Measurements from ENCODE around the gene REEP1. TPM values are rescaled to one million over a fixed set of nuclear protein-coding genes. Genes with fewer than 3 reads are reported as not detected.
A peak's percentile ranks its signal among the peaks of the same experiment; 100 is the strongest.
"Not testable (repeated sequence)": the region's sequence is repeated elsewhere in the genome, so short reads cannot be mapped to it uniquely, and the experiment has no call there.

The REEP1 gene
- total RNA-seq, 5 donors from 2014 or later (not counting 1 experiment from before 2014, with no cell fraction given) = 0.12 to 1.0 (median 0.18) TPM; not detected in 1

DNA sequence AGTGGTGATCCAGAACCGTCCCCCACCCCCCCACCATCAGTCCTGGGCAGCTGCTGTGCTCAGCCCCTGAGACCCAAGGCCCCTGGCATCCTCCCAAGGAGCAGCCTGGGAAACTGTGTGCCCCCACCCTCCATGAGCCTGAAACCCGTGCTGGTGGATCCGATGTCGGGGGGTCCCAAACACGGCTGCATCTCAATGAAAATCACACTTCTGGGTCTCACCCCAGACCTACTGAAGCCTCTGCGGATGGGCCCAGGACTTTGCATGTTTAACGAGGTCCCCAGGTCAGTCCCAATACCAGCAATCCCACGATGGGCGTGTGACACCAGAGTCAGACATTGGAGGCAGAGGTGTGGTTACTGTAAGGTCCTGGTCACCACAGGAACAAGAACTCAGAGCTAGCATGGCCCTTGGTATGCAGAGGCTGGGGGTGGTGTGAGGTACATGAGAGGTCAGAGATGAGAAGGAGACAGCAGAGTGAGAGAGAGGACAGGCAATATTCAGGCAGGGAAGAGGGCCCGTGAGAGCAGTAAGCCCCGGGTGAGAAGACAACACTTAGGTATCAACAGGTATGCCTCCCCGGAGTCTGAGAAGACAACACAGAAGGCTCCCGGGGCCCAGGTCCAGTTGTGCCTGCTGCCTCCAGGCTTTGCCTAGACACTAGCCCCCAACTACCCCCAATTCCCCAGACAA is 105.6 kb downstream of the REEP1 start:
- no peaks in the 10 kb centered on the region for H3K9me3 Mint-ChIP-seq
- H3K36me3 Mint-ChIP-seq = no peaks in the 10 kb centered on the region
- DNase-seq = no peak
- H3K4me3 ChIP-seq (ENCODE audit: control insufficient read depth in 1 of 2, extremely low read depth in 1 of 2, low read length in 1 of 2) = no peak overlapping the region
- no peak overlapping the region for H3K4me3 Mint-ChIP-seq
- ATAC-seq (replicated peaks in 1 of 4) = no peak
- peaks cover 0 to 33% of the 10 kb centered on the region in 2 experiments for H3K27me3 ChIP-seq (replicated peaks in 1 of 2; ENCODE audit: control insufficient read depth in 2 of 2, extremely low read depth in 1 of 2, insufficient read depth in 2 of 2, low read length in 1 of 2)
- POLR2A ChIA-PET = no interaction called here
- no peak overlapping the region for H3K27ac Mint-ChIP-seq
- CTCF ChIA-PET = no interaction called here
- H3K9me3 ChIP-seq = no peaks in the 10 kb centered on the region
- WGBS (ENCODE audit: insufficient coverage) = 86% methylated on average over 11 of the region's 13 CpGs
- peaks cover 0 to 2% of the 10 kb centered on the region in 2 experiments for H3K4me1 ChIP-seq (ENCODE audit: control insufficient read depth in 1 of 2, extremely low read depth in 1 of 2, insufficient read depth in 2 of 2, low read length in 2 of 2)
- H3K36me3 ChIP-seq (ENCODE audit: control insufficient read depth in 2 of 2, extremely low read depth in 1 of 2, insufficient read depth in 1 of 2, low read length in 1 of 2) = no peaks in the 10 kb centered on the region
- no peak overlapping the region for H3K27ac ChIP-seq (ENCODE audit: low read length)
- H3K4me1 Mint-ChIP-seq = peaks cover 0 to under 1% (median under 1%) of the 10 kb centered on the region in 3 donors
- peaks cover 0 to 4% of the 10 kb centered on the region in 2 donors for H3K27me3 Mint-ChIP-seq

DNA sequence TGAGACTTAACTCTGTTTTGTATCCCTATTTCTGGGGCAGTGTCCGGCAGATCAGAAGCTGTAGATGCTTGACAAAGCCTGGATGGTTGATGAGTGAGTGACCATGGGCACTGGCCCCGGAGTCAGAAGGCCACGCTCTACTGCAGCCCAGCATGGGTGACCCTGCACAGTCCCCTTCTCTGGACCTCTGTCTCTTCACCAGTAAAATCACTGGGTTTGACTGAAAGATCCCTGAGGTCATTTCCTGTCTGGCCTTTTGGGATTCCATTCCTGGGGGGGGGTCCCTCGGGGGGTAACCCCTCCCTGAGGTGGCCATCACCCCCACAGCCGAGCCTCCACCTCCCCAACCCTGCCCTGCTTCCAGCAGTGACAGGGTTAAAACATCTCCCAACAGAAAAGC is 106.5 kb downstream of the REEP1 start:
- no peaks in the 10 kb centered on the region for H3K36me3 ChIP-seq (ENCODE audit: control insufficient read depth in 2 of 2, extremely low read depth in 1 of 2, insufficient read depth in 1 of 2, low read length in 1 of 2)
- H3K4me3 Mint-ChIP-seq = no peak overlapping the region
- no peaks in the 10 kb centered on the region for H3K36me3 Mint-ChIP-seq
- no CpG with 5 or more reads among the region's 5 CpGs for WGBS (ENCODE audit: insufficient coverage)
- ATAC-seq (replicated peaks in 1 of 4) (no peak), DNase-seq (no peak)
- peaks cover 0 to under 1% of the 10 kb centered on the region in 2 donors for H3K27me3 Mint-ChIP-seq
- no peak overlapping the region for H3K27ac ChIP-seq (ENCODE audit: low read length)
- H3K4me3 ChIP-seq (ENCODE audit: control insufficient read depth in 1 of 2, extremely low read depth in 1 of 2, low read length in 1 of 2) = no peak overlapping the region
- H3K27ac Mint-ChIP-seq = no peak overlapping the region
- ChIA-PET POLR2A (interaction anchor here in 1 of 2 donors (0.6 kb wide), 1 partner anchor 9 kb away, joined by 3 read pairs; no protein-coding TSS in a partner anchor), CTCF (no interaction called here)
- peaks cover under 1 to 4% (median 2%) of the 10 kb centered on the region in 3 donors for H3K4me1 Mint-ChIP-seq
- H3K27me3 ChIP-seq (replicated peaks in 1 of 2; ENCODE audit: control insufficient read depth in 2 of 2, extremely low read depth in 1 of 2, insufficient read depth in 2 of 2, low read length in 1 of 2) = peaks cover 0 to 30% of the 10 kb centered on the region in 2 experiments
- H3K9me3 ChIP-seq = no peaks in the 10 kb centered on the region
- H3K9me3 Mint-ChIP-seq = no peaks in the 10 kb centered on the region
- peaks cover 0 to 2% of the 10 kb centered on the region in 2 experiments for H3K4me1 ChIP-seq (ENCODE audit: control insufficient read depth in 1 of 2, extremely low read depth in 1 of 2, insufficient read depth in 2 of 2, low read length in 2 of 2)

DNA sequence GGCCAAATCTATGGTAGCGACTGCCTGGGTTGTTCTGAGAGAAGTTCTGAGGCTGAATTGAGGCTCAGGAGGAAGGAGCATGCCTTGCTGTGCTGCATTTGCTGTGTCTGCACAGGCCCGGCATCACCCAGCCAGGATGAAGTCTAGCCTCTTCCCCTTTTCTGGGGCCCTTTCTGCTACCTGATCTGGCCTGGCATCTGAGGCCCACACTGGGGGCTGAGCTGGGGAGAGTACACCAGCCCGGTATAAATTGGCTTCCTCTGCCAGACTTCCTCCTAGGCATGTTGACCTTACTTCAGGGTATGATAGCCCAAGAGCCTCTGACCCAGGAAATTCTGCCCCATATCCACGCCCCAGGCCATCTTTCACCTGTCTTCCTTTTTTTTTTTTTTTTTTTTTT is 108.2 kb downstream of the REEP1 start:
- CTCF ChIA-PET = interaction anchor here in 1 of 2 donors (0.5 kb wide), 1 partner anchor 139 kb away, joined by 11 read pairs; no protein-coding TSS in a partner anchor
- ATAC-seq (replicated peaks in 1 of 4) (no peak), DNase-seq (no peak)
- Histone ChIP-seq H3K27ac (ENCODE audit: low read length) (no peak overlapping the region), H3K4me3 (ENCODE audit: control insufficient read depth in 1 of 2, extremely low read depth in 1 of 2, low read length in 1 of 2) (no peak overlapping the region), H3K4me1 (ENCODE audit: control insufficient read depth in 1 of 2, extremely low read depth in 1 of 2, insufficient read depth in 2 of 2, low read length in 2 of 2) (peaks cover 2 to 12% of the 10 kb centered on the region in 2 experiments), H3K9me3 (no peaks in the 10 kb centered on the region), H3K36me3 (ENCODE audit: control insufficient read depth in 2 of 2, extremely low read depth in 1 of 2, insufficient read depth in 1 of 2, low read length in 1 of 2) (no peaks in the 10 kb centered on the region), H3K27me3 (replicated peaks in 1 of 2; ENCODE audit: control insufficient read depth in 2 of 2, extremely low read depth in 1 of 2, insufficient read depth in 2 of 2, low read length in 1 of 2) (peaks cover 0 to 30% of the 10 kb centered on the region in 2 experiments)
- no peaks in the 10 kb centered on the region for H3K9me3 Mint-ChIP-seq
- H3K4me3 Mint-ChIP-seq = no peak overlapping the region
- H3K27ac Mint-ChIP-seq = no peak overlapping the region
- H3K36me3 Mint-ChIP-seq = no peaks in the 10 kb centered on the region
- peaks cover 10 to 16% (median 16%) of the 10 kb centered on the region in 3 donors for H3K4me1 Mint-ChIP-seq
- WGBS (ENCODE audit: insufficient coverage) = 51% methylated on average over 2 of the region's 4 CpGs
- POLR2A ChIA-PET = no interaction called here
- H3K27me3 Mint-ChIP-seq = no peaks in the 10 kb centered on the region

DNA sequence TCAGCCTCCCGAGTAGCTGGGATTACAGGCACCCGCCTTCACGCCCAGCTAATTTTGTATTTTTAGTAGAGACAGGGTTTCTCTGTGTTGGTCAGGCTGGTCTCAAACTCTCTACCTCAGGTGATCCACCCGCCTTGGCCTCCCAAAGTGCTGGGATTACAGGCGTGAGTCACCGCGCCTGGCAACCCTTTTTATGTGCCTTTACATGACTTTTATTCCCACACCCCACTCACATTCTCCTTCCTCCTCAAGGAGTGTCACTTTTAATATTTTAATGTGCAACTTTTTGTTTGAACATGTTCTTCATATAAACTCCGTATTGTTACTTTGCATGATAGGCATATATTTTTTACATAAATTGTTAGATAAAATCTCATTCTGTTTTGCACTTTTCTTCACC is 108.9 kb downstream of the REEP1 start:
- H3K4me1 ChIP-seq (ENCODE audit: control insufficient read depth in 1 of 2, extremely low read depth in 1 of 2, insufficient read depth in 2 of 2, low read length in 2 of 2) = peaks cover 2 to 12% of the 10 kb centered on the region in 2 experiments
- H3K27me3 ChIP-seq (replicated peaks in 1 of 2; ENCODE audit: control insufficient read depth in 2 of 2, extremely low read depth in 1 of 2, insufficient read depth in 2 of 2, low read length in 1 of 2) = peaks cover 0 to 30% of the 10 kb centered on the region in 2 experiments
- H3K36me3 Mint-ChIP-seq; H3K4me3 ChIP-seq (ENCODE audit: control insufficient read depth in 1 of 2, extremely low read depth in 1 of 2, low read length in 1 of 2); H3K36me3 ChIP-seq (ENCODE audit: control insufficient read depth in 2 of 2, extremely low read depth in 1 of 2, insufficient read depth in 1 of 2, low read length in 1 of 2); H3K9me3 ChIP-seq; H3K4me3 Mint-ChIP-seq; CTCF ChIA-PET; POLR2A ChIA-PET; H3K9me3 Mint-ChIP-seq; H3K27ac Mint-ChIP-seq; H3K27ac ChIP-seq (ENCODE audit: low read length); DNase-seq; ATAC-seq (replicated peaks in 1 of 4); H3K27me3 Mint-ChIP-seq: not testable (repeated sequence)
- H3K4me1 Mint-ChIP-seq = peaks cover 10 to 21% (median 20%) of the 10 kb centered on the region in 3 donors
- no CpG with 5 or more reads among the region's 8 CpGs for WGBS (ENCODE audit: insufficient coverage)

DNA sequence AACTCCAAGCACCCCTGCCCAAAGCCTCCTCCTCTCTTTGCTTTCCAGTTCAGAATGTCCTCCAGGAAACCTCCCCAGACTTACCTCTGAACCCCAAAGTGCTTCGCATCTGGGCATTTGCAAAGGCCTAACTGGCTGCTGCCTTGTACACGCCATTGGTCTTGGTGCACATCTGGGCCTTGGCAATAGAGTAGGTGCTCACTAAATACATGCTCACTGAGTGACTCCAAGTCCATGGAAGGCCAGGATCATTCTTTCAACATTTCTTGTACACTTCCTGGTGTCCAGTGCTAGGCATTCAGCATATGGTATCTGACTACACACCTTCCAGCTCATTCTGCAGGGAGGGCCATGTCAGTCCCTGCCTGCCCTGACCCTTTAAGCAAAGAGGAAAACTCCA is 109.7 kb downstream of the REEP1 start:
- POLR2A ChIA-PET = no interaction called here
- no peak for ATAC-seq (replicated peaks in 1 of 4)

DNA sequence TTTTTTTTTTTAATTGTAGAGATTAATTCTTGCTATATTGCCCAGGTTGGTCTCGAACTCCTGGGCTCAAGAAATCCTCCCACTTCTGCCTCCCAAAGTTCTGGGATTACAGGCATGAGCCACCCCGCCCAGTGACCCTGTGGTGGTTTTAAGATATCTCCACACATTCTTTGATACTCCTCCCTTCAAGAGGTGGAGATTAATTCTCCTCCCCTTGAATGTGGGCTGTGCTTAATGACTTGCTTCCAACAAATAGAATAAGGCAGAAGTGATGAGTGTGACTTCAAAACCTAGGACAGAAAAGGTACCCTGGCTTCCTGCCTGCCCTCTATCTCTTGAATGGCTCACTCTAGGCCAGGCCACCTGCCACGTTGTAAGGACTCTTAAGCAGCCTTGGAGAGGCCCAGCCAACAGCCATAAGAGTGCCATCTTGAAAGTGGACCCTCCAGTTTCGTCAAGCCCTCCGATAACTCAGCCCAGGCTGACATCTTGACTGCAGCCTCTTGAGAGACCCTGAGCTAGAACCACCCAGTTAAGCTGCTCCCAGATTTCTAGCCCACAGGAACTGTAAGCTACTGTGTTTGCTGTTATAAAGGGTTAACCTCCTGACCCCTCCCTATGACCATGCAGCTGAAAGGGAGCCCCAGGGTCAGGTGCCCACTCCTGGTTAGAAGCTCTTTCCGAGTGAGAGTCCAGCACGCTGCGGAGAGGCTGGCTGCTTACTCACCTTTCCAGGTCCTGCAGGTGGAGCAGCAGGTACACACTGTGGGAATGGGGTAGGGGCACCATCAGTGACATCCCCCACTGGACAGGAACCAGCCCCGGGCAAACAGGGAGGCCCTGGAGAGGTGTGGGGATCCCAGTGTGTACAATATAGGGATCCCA is 110.5 kb downstream of the REEP1 start:
- Mint-ChIP-seq H3K9me3 (no peaks in the 10 kb centered on the region), H3K4me1 (peaks cover 10 to 21% (median 20%) of the 10 kb centered on the region in 3 donors), H3K4me3 (no peak overlapping the region), H3K27me3 (no peaks in the 10 kb centered on the region), H3K36me3 (no peaks in the 10 kb centered on the region), H3K27ac (peak overlapping the region in 1 of 2 donors; percentile 16)
- Histone ChIP-seq H3K4me1 (ENCODE audit: control insufficient read depth in 1 of 2, extremely low read depth in 1 of 2, insufficient read depth in 2 of 2, low read length in 2 of 2) (peaks cover 2 to 12% of the 10 kb centered on the region in 2 experiments), H3K9me3 (no peaks in the 10 kb centered on the region), H3K27me3 (replicated peaks in 1 of 2; ENCODE audit: control insufficient read depth in 2 of 2, extremely low read depth in 1 of 2, insufficient read depth in 2 of 2, low read length in 1 of 2) (peaks cover 0 to 23% of the 10 kb centered on the region in 2 experiments), H3K27ac (ENCODE audit: low read length) (no peak overlapping the region), H3K4me3 (ENCODE audit: control insufficient read depth in 1 of 2, extremely low read depth in 1 of 2, low read length in 1 of 2) (no peak overlapping the region), H3K36me3 (ENCODE audit: control insufficient read depth in 2 of 2, extremely low read depth in 1 of 2, insufficient read depth in 1 of 2, low read length in 1 of 2) (no peaks in the 10 kb centered on the region)
- no peak for ATAC-seq (replicated peaks in 1 of 4)
- 86% methylated on average over 7 of the region's 9 CpGs for WGBS (ENCODE audit: insufficient coverage)
- DNase-seq = no peak
- POLR2A ChIA-PET = no interaction called here
- CTCF ChIA-PET = no interaction called here

More for the DNA sequence above, 109.7 kb downstream of the REEP1 start:
- Histone ChIP-seq H3K27me3 (replicated peaks in 1 of 2; ENCODE audit: control insufficient read depth in 2 of 2, extremely low read depth in 1 of 2, insufficient read depth in 2 of 2, low read length in 1 of 2) (peaks cover 0 to 30% of the 10 kb centered on the region in 2 experiments), H3K9me3 (no peaks in the 10 kb centered on the region), H3K4me1 (ENCODE audit: control insufficient read depth in 1 of 2, extremely low read depth in 1 of 2, insufficient read depth in 2 of 2, low read length in 2 of 2) (peaks cover 2 to 12% of the 10 kb centered on the region in 2 experiments), H3K4me3 (ENCODE audit: control insufficient read depth in 1 of 2, extremely low read depth in 1 of 2, low read length in 1 of 2) (no peak overlapping the region), H3K36me3 (ENCODE audit: control insufficient read depth in 2 of 2, extremely low read depth in 1 of 2, insufficient read depth in 1 of 2, low read length in 1 of 2) (no peaks in the 10 kb centered on the region), H3K27ac (ENCODE audit: low read length) (no peak overlapping the region)
- WGBS (ENCODE audit: insufficient coverage) = 75% methylated on average over 1 of the region's 2 CpGs
- H3K4me3 Mint-ChIP-seq = no peak overlapping the region
- peak overlapping the region in 1 of 2 donors; percentile 28 for H3K27ac Mint-ChIP-seq
- H3K27me3 Mint-ChIP-seq = no peaks in the 10 kb centered on the region
- CTCF ChIA-PET = no interaction called here
- DNase-seq = no peak
- H3K4me1 Mint-ChIP-seq = peaks cover 10 to 21% (median 20%) of the 10 kb centered on the region in 3 donors
- H3K9me3 Mint-ChIP-seq = no peaks in the 10 kb centered on the region
- no peaks in the 10 kb centered on the region for H3K36me3 Mint-ChIP-seq

Measured in T-cell (primary cell).